GM12892 (cell line): ENCODE data around the gene PLA2G4F.

Experiments used
- POLR2A ChIP-seq: IDR thresholded peaks from 2 replicates; pipeline ENCODE4 v1.6.1; 2011; ENCODE audit warnings: low read depth, low read length, control low read depth
- POLR2AphosphoS5 ChIP-seq: IDR thresholded peaks from 2 replicates; pipeline ENCODE4 v1.6.1; 2011; ENCODE audit warnings: low read depth, low read length, control low read depth
- TAF1 ChIP-seq: IDR thresholded peaks from 2 replicates; pipeline ENCODE4 v1.6.1; 2011; ENCODE audit warnings: low read depth, mild to moderate bottlenecking, control low read depth, low read length, borderline replicate concordance

GRCh38 chr15:42152921-42153698, 3.3 kb downstream of the PLA2G4F start:
- TF ChIP-seq POLR2A (no peak), TAF1 (no peak), POLR2AphosphoS5 (no peak)
